DMS114 treated with DMSO at 0.1 percent for 48 hours (cell line): ENCODE data around the gene LARGE1.
A peak's percentile ranks its signal among the peaks of the same experiment; 100 is the strongest.

Experiments used
- DNase-seq: peaks from one replicate; lab custom pipeline; 2025; ENCODE audit not compliant: unreplicated experiment; lab: John Stamatoyannopoulos, UW

The LARGE1 gene

DNA sequence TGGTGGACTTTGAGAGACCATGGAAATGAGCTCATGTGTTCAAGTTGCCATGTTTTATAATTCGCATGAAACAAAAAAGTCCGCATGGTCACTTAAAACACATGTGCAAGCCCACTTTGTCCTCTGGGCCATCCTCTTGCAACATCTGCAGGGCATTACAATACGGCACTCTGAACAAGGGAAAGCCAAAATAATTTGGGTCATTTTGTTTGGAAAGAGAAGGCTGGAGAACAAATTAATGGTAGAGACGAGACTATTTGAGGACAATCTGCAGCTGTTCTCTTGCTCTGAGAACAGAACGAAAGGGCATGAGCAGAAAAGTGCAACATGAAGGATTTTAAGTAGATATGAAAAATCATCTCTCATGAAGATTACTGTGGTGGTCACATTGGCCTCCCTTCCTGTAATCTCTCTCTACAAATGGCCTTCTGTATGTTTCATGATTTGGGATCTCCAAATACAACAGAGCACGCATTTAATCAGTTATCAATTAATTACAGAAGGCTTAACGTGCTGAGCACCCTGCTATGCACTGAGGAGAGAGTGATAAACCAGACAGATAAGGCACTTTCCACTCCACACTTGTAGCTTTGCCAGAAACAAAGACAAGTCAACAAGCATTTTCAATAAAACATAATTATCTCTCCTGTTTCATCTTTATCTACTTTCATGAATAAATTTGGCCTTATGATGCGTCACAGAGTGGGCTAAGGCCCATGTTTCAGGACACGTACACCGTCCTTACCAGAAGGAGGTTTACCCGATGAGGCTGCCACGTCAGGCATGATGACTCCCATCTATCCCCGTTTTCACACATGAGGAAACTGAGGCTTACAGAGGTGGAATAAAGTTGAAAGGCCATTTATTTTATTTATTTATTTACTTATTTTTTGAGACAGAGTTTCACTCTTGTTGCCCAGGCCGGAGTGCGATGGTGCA, 384.1 kb downstream of the LARGE1 start:
- no peak for DNase-seq

DNA sequence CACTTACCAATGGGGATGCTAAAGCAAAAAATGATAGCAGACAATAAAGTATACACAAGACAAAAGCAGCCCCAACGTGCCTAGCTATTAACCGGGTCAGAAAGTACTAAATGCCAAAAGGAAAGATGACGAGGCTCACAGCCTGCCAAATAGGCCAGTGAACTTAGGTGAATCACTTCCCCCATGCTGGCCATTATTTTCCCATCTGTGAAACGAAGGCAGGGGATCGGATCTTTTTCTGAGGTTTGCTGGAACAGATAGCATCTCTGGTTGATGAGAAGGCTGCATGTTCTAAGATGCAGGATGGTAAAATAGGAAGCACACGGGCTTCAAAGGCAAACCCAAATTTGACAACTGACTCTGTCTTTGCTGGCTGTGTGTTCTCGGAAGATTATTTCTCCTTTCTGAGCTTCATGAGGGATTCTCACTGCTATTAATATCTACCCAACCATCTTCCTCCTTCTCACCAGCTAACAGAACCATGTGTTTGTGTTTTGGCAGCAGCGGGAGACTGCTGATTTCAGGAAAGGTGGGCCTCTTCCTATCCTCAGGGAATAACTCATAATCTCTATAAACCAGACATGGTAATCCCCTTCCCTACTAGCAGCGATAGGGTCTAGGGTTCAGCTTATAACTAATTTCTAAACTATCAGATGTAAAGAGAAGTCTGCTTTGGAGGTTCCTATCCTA, 390.7 kb downstream of the LARGE1 start:
- no peak for DNase-seq

DNA sequence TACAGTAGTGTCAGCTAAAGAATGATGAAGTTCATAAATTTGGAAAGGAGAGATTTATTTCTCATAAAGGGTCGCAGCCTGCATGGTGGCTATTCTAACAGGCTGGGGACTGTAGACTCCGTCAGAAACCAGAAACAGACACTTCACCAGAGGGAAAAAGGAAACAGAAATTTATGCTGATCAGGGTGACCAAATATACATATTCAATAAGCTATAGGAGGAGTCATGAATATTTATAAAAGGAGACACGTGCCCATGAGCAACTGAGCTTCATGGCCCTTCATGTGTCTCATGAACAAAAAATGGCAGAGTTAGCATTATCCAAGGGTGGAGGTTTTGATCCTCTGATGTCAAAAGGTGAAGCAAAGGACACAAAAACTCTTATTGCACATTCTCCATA, 392.1 kb downstream of the LARGE1 start:
- DNase-seq, result no peak

DNA sequence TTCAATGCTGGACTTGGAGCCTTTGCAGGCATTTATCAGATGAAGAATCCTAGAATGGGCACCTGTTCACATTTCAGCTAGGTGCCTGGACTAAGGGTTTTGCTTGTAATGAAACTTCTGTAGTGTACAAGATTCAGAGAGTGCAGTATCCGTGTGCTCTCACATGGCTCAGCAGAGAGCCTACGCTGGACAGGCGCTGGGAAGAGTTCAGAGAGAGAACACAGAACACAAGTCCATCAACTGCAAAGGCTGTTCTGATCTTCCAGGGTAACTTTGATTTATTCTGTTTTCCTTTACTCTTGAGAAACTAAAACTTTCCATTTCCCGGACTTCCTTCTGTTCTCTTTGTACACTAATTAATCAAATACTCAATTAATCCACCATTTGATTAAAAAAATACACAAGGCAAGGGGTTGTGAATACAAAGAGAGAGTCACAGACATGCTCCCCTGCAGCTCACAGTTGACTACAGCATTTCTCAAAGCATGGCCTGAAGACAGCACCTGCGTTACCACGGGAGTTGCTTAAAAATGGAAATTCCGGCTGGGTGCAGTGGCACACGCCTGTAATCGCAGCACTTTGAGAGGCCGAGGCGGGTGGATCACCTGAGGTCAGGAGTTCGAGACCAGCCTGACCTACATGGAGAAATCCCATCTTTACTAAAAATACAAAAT, 393.7 kb downstream of the LARGE1 start:
- no peak for DNase-seq

DNA sequence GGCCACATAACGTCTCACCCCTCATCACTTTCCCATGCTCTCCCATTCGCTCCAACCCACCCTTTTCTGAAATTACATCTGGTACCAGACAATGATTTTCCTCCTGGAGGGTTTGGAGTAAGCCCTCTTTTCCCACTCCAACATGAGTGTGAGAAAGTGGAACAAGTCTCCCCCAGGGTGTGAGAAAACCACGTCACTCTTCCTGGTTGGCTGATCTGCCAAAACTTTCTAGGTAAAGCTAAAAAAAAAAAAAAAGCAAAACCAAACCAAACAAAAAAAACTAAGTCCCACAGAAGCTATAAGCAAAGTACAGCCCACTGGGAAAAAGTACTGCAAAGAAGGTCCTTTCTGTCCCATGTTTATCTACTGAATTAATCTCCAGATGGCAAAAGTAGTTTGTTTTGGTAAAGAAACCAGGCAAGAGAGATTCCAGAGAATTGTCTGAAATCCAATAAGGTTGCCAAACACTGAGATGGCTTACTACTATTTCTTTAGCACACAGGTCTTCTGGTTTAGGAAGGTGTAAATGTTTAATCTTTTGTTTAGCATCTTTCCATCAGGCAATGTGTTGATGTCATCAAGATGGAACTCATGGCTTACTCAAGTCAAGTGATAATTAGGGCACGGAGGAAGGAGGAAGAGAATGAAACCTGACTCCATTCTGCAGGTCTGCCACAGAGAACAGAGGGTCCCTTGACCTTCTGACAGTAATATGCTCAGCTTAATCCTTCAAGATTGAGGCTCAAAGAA, 395.6 kb downstream of the LARGE1 start:
- DNase-seq, result no peak

DNA sequence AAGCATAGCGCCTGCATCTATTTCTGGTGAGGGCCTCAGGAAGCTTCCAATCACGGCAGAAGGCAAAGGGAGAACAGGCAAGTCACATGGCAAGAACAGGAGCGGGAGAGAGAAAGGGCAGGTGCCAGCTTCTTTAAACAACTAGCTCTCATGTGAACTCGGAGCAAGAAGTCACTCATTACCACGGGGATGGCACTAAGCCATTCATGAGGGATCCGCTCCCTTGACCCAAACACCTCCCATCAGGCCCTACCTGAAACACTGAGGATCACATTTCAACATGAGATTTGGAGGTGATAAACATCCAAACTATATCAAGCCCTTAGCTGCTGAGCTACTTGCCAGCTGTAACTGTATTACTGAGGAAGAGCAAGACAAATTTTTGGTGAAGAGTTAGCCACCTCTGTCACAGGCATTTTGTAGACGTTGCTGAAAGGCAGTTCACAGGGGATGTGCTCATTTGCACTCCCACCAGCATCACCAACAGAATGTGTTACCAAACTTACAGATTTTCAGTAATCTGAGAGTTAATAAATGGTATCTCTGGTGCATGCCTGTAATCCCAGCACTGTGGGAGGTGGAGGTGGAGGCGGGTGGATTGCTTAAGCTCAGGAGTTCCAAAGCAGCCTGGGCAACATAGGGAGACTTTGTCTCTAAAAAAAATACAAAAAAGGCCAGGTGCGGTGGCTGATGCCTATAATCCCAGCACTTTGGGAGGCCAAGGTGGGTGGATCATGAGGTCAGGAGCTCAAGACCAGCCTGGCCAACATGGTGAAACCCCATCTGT, 398.2 kb downstream of the LARGE1 start:
- DNase-seq, result no peak

DNA sequence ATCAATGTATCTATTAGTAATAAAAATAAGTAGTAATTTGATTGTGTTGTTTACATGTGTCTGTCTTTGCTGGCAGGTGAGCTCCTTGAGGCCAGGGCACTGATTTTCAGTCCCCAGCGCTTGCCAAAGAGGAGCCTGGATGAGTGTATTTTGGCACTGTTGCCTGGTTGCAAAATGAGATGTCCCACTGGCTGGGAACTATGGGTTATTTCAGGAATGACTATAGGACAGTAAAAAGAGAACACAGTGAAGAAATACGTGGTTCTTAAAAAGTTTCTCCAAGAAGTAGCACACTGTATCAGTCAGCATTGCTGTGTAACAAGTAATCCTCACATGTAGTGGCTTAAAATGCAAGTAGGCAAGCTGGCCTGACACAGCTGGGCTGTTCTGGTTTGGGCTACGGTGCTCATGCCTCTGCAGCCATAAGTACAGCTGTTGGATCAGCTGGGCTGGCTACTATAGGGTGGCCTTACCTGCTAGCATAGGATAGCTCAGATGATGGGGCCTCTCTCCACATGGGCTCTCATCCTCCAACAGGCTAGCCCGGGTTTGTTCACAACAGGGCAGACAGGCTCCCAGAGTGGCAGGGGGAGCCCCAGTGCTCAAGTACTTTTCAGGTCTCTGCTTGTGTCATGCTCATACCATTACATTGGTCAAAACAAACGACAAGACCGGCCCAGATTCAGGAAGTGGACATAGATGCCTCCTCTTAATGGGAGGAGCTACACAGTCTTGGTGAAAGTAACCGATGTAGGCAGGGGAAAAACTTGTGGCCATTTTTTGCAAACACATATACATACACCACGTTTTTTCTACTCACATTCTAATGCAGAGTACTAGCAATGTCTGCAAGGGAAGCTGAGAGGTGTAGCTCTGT, 399.1 kb downstream of the LARGE1 start:
- no peak for DNase-seq

DNA sequence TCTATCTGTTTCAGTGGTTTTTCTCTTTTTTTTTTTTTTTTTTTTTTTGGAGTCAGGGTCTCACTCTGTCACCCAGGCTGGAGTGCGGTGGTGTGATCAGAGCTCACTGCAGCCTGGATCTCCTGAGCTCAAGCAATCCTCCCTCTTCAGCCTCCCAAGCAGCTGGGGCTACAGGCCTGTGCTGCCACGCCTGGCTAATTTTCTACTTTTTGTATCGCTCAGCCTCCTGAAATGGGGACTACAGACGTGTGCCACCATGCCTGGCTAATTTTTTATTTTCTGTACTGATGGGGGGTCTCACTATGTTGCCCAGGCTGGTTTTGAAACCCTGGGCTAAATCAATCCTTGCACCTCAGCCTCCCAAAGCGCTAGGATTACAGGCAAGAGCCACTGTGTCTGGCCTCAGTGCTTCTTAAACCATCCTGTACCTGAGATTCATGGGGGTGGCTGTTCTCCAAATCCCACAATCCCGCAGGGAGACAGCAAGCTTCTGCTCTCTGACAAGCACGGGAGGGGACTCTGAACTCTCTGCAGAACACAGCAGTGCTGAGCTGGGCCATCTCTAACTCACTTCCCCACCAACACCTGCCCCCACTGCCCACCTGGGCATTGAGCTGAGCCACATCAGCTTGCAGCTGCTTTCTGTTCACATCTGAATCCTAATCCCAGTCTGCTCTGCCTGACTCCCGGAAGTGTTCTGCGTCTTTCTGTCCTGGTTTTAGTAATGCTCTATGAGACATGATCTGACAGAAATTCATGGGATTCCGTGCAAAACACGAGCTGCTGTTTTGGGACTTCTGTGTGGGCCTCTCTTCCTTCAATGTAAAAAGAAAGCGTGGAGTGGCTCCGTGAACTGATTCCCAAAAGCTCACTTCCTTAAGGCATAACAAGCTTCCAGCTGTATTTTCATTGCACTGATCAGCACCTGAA, 400.0 kb downstream of the LARGE1 start:
- DNase-seq, result no peak

DNA sequence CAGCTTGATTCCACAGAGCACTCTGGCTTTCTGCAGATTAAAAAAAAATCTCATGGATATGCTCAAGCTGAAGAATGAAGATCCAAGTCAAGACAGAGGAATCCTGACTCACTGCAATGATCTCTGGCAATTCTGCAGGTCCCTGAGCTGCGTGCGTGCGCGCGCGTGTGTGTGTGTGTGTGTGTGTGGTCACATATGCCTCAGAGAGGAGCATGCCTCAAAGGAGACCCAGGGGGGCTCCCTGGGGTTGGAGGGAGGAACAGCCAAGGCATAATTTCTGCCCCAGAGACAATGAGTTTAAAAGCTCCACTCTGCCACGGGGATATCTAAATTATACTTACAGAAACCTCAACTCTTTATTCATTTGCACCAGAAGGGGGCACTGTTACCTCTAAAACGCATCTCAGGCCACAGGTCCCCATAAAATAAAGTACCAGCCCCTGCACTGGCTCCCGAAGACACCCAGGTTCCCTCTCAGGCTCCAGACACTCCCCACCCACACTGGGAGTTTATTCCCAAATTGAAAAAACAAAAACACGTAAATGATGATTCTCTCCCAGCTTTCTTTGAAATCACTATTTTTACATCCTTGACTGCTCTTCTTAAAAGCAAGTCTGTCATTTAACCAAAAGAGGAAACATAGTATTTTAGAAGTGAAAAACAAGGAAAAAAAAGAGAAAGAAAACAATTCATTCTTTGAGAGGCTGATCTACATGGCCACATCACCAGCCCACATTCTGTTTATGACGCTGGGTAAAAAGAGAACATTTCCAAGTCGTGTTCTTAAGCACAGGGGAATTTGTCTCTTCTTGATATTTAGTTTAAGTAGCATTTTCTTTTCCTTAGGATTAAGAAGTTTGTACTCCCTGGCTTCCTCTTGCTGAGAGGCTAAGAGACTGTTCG, 401.0 kb downstream of the LARGE1 start:
- DNase-seq, result peak; percentile 21

DNA sequence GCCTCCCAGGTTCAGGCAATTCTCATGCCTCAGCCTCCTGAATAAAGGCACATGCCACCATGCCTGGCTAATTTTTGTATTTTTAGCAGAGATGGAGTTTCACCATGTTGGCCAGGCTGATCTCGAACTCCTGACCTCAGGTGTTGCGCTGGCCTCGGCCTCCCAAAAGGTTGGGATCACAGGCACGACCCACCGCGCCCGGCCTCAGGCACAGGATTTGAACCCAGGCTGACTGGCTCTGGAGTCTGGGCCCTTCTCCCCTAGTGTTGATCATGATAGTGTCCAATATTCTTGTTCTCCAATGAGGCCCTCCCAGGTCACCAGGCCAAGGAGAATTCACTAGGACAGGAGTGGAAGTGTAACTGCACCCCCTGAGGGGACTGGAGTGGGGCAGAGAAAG, 401.9 kb downstream of the LARGE1 start:
- DNase-seq, result no peak

DNA sequence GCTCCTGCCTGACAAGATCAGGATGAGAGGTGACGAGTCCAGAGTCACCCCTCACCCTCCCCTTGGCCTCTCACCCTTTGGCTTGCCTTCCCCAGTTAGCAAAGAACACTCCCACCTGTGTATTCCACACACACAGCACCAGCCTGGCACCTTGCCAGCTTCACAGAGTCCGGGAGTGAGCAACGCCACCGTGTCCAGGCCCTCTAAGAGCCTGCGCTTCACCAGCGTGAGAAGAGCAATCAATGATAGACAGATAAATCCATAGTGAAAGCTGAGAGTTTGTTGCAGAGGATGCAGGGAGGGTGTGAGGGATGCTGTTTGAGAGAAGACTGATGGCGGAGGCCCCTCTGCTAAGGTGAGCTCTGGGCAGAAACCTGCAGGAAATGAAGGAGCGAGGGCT, 404.5 kb downstream of the LARGE1 start:
- no peak for DNase-seq

DNA sequence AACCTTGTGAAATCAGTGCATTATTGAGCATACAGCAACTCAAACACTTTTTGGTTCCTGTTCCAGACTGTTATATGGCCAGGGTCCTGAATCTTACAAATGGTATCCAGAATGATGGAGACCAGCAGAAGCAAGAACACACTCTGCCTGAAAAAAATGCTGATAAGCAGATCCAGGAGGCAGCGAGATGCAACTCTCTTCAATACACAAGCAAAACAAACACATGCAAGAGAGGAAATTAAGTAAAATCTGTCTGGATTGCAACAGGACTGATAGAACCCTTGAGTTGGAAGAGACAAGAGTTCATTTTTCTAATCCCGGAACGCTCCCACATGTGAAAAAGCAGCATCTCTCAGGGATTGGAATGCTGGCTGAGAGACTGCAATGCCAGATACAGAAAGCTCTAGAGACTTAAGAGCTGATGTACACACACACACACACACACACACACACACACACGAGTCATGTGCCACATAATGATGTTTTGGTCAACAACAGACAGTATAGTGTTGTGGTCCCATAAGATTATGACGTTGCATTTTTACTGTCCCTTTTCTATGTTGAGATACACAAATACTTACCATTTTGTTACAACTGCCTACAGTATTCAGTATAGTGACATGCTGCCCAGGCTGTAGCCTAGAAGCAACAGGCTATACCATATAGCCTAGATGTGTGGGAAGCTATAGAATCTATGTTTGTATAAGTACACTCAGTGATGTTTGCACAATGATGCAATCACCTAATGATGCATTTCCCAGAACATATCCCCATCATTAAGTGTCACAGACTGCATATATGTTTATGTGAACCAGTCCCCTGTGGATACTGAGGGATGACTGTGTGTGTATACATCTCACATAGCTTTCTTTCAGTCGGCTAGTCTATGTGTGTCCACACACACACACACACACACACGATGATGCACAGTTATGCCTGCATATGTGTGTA, 406.6 kb downstream of the LARGE1 start:
- DNase-seq, result no peak

DNA sequence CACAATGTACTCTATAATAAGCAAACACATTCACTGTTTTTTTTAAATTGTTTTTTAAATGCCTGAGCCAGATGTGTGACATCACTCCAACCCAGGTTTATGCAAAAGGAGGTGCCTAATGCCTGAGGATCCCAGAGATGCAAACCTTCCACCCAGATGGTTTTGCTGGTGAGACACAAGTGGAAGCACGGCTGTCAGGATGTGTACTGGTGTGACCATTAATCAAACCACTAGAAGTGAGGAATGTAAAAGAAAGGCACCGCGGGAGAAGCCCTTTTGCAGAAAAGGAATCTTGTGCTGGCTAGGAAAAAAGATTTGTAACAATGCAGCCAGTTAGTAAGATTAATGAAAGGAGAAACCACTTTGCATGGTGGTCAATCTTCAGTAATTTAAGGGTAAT, 407.4 kb downstream of the LARGE1 start:
- DNase-seq, result no peak

DNA sequence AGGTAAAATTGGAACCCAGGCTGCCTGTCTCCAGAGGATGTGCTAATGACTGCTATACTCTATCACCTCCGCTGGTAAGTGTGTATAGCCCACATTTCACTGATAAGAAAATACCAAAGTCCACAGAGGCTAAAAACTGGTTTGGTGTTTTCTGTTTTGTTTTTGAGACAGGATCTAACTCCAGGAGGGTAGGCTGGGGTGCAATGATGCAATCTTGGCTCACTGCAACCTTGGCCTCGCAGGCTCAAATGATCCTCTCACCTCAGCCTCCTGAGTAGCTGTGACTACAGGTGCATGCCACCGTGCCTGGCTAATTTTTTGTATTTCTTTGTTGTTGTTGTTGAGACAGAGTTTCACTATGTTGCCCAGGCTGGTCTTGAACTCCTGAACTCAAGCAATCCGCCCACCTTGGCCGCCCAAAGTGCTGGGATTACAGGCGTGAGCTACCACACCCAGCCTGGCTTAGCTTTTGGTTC, 409.8 kb downstream of the LARGE1 start:
- DNase-seq, result no peak

DNA sequence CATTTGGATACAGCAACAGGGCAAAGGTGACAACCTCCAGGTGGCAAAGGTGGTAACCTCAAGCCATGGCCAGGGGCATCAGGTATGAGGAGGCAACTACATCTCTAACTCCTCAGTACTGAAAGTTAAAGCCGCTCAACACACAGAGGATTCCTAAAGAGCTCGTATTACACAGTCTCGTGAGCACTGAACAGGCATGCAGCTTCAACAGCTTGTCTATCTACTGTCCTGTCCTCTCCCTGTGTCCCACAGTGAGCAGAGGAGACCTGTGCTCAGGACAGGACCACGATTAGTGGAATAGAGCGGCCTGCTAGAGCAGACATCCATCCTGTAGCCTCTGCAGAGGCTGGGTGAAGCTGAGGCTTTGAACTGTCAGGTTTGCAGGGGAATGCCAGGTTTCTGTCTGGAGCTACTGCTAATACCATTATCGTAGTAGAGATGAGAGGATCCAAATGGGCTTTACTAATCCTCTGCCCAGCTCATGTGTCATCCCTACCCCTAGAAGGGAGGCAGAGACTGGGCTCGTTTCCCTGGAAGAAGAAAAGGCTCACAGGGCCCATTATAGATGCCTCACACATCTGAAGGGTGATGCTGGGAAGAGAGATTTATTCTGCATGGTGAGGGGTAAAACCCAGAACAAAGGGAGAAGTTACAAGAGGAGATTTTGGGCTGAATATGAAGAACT, 415.2 kb downstream of the LARGE1 start:
- DNase-seq, result no peak
